HepG2 (cell line): ENCODE data around the gene HSCB. TPM values are rescaled to one million over a fixed set of nuclear protein-coding genes. Genes with fewer than 3 reads are reported as not detected.

Experiments
- CENPX ChIP-seq: sonication (generic); formaldehyde crosslinking; IDR thresholded peaks from 2 replicates; pipeline ENCODE4 v1.9.0; 2021; ENCODE audit warnings: mild to moderate bottlenecking, missing genetic modification reagents, moderate library complexity
- DNMT3B ChIP-seq: conservative IDR thresholded peaks from 2 replicates; pipeline ENCODE4 v1.6.1; 2016; ENCODE audit warnings: missing biosample characterization, control low read depth
- ELF1 ChIP-seq: sonication (generic); formaldehyde crosslinking; IDR thresholded peaks from 2 replicates; pipeline ENCODE4 v1.4.0; 2020; ENCODE audit warnings: missing genetic modification reagents
- ELF3 ChIP-seq: IDR thresholded peaks from 2 replicates; pipeline ENCODE4 v1.6.1; 2016; ENCODE audit warnings: missing genetic modification reagents, missing compliant biosample characterization
- HOXD1 ChIP-seq: sonication (generic); formaldehyde crosslinking; IDR thresholded peaks from 2 replicates; pipeline ENCODE4 v1.5.0; 2020; ENCODE audit warnings: missing genetic modification reagents
- IRX3 ChIP-seq: sonication (generic); formaldehyde crosslinking; IDR thresholded peaks from 2 replicates; pipeline ENCODE4 v1.8.1; 2023; ENCODE audit warnings: mild to moderate bottlenecking, low read depth, missing genetic modification reagents, borderline replicate concordance
- ISL2 ChIP-seq: sonication (generic); formaldehyde crosslinking; IDR thresholded peaks from 2 replicates; pipeline ENCODE4 v1.5.0; 2020; ENCODE audit warnings: missing genetic modification reagents
- JUN ChIP-seq: sonication (generic); formaldehyde crosslinking; IDR thresholded peaks from 2 replicates; pipeline ENCODE4 v1.4.0; 2020; ENCODE audit warnings: mild to moderate bottlenecking, missing genetic modification reagents
- MTF2 ChIP-seq: sonication (generic); formaldehyde crosslinking; IDR thresholded peaks from 2 replicates; pipeline ENCODE4 v1.5.0; 2020; ENCODE audit warnings: missing genetic modification reagents, borderline replicate concordance
- MXD3 ChIP-seq: IDR thresholded peaks from 2 replicates; pipeline ENCODE4 v1.6.1; 2016; ENCODE audit warnings: mild to moderate bottlenecking, missing biosample characterization, missing genetic modification reagents
- MZF1 ChIP-seq: sonication (generic); formaldehyde crosslinking; IDR thresholded peaks from 2 replicates; pipeline ENCODE4 v1.8.1; 2023; ENCODE audit warnings: mild to moderate bottlenecking, missing genetic modification reagents, borderline replicate concordance
- SIN3B ChIP-seq: fragments of 150-350 bp; IDR thresholded peaks from 2 replicates; pipeline ENCODE4 v1.6.1; 2014; ENCODE audit warnings: low read length
- ZBTB33 ChIP-seq: sonication (generic); formaldehyde crosslinking; IDR thresholded peaks from 2 replicates; pipeline ENCODE4 v1.4.0; 2020; ENCODE audit warnings: missing genetic modification reagents
- ZFY ChIP-seq: sonication (generic); formaldehyde crosslinking; IDR thresholded peaks from 2 replicates; pipeline ENCODE4 v1.4.0; 2020; ENCODE audit warnings: missing genetic modification reagents
- ZNF225 ChIP-seq: sonication (generic); formaldehyde crosslinking; IDR thresholded peaks from 2 replicates; pipeline ENCODE4 v1.4.0; 2020; ENCODE audit warnings: mild to moderate bottlenecking, missing genetic modification reagents
- ZNF251 ChIP-seq: sonication (generic); formaldehyde crosslinking; IDR thresholded peaks from 2 replicates; pipeline ENCODE4 v1.9.0; 2021; ENCODE audit warnings: mild to moderate bottlenecking, missing genetic modification reagents
- ZNF543 ChIP-seq: sonication (generic); formaldehyde crosslinking; IDR thresholded peaks from 2 replicates; pipeline ENCODE4 v1.4.0; 2020; ENCODE audit warnings: mild to moderate bottlenecking, missing genetic modification reagents
- ZNF788 ChIP-seq: sonication (generic); formaldehyde crosslinking; IDR thresholded peaks from 2 replicates; pipeline ENCODE4 v1.5.0; 2020; ENCODE audit warnings: mild to moderate bottlenecking, missing genetic modification reagents, borderline replicate concordance
- polyA plus RNA-seq, 8 experiments: library from polyadenylated mRNA; depleted of rRNA in 3 of 8; stranded (reverse) in 7 of 8; unstranded in 1 of 8; fragments of >200 nt; fragmentation: Illumina TruSeq in 4 of 8; extraction: Trizol in 4 of 8; gene quantifications; 2 replicates each; pipeline versions ENCODE4 v1.2.1 to v1.2.3, GENCODE V29; 2011 to 2016; ENCODE audit warnings: low read depth in 4 of 8, missing spikeins in 1 of 8, mixed read lengths in 1 of 8; ENCODE audit not compliant: insufficient read depth in 1 of 8
- total RNA-seq, 5 experiments: library from RNA; depleted of rRNA; stranded (reverse); fragments of >200 nt; fragmentation: Illumina TruSeq; extraction: Trizol; gene quantifications; 2 replicates each; pipeline ENCODE4 v1.2.3, GENCODE V29; 2016; ENCODE audit warnings: low read depth in 1 of 5
- TF ChIP-seq, protein P1 (sequence below): sonication (generic); formaldehyde crosslinking; IDR thresholded peaks from 2 replicates; pipeline ENCODE4 v1.5.1; 2020; ENCODE audit warnings: missing genetic modification reagents, mild to moderate bottlenecking, borderline replicate concordance
- TF ChIP-seq, protein P2 (sequence below): IDR thresholded peaks from 2 replicates; pipeline ENCODE4 v1.6.1; 2018; ENCODE audit warnings: missing genetic modification reagents
- TF ChIP-seq, protein P3 (sequence below), 2 experiments: sonication (generic) in 1 of 2; formaldehyde crosslinking in 1 of 2; IDR thresholded peaks; 2 replicates each; pipeline versions ENCODE4 v1.4.0 to v1.6.1; 2018 to 2020; ENCODE audit warnings: missing genetic modification reagents in 2 of 2, borderline replicate concordance in 1 of 2, low read depth in 1 of 2, mild to moderate bottlenecking in 1 of 2, missing biosample characterization in 1 of 2

The HSCB gene
- total and polyA plus RNA-seq, 2 of the 13 experiments (the other 11 are each of a cell fraction or from before 2014, with no cell fraction given) = 15.4 to 20.9 TPM

- peak; percentile 78; the same call in 1 of the 2 replicates for TF ChIP-seq IRX3 (CRISPR knock-in tag)
- TF ChIP-seq ISL2 (CRISPR knock-in tag) = 0 out of 2 replicates have a peak, but pooled peaks have one; percentile 56
- TF ChIP-seq ZNF251 (CRISPR knock-in tag) = no peak
- TF ChIP-seq, protein P1, sequence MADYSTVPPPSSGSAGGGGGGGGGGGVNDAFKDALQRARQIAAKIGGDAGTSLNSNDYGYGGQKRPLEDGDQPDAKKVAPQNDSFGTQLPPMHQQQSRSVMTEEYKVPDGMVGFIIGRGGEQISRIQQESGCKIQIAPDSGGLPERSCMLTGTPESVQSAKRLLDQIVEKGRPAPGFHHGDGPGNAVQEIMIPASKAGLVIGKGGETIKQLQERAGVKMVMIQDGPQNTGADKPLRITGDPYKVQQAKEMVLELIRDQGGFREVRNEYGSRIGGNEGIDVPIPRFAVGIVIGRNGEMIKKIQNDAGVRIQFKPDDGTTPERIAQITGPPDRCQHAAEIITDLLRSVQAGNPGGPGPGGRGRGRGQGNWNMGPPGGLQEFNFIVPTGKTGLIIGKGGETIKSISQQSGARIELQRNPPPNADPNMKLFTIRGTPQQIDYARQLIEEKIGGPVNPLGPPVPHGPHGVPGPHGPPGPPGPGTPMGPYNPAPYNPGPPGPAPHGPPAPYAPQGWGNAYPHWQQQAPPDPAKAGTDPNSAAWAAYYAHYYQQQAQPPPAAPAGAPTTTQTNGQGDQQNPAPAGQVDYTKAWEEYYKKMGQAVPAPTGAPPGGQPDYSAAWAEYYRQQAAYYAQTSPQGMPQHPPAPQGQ = no peak
- TF ChIP-seq MTF2 (CRISPR knock-in tag) = no peak
- peak; percentile 96 for TF ChIP-seq ZFY (CRISPR knock-in tag)
- TF ChIP-seq ZNF543 (CRISPR knock-in tag) = peak; percentile 67; the same call in 1 of the 2 replicates
- TF ChIP-seq HOXD1 (CRISPR knock-in tag) = peak; percentile 89
- peak; percentile 71; the same call in 1 of the 2 replicates for TF ChIP-seq MXD3
- TF ChIP-seq, protein P2, sequence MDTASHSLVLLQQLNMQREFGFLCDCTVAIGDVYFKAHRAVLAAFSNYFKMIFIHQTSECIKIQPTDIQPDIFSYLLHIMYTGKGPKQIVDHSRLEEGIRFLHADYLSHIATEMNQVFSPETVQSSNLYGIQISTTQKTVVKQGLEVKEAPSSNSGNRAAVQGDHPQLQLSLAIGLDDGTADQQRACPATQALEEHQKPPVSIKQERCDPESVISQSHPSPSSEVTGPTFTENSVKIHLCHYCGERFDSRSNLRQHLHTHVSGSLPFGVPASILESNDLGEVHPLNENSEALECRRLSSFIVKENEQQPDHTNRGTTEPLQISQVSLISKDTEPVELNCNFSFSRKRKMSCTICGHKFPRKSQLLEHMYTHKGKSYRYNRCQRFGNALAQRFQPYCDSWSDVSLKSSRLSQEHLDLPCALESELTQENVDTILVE = peak; percentile 33; the same call in 1 of the 2 replicates
- TF ChIP-seq CENPX (CRISPR knock-in tag) = no peak
- TF ChIP-seq ZNF225 = peak; percentile 68; the same call in 1 of the 2 replicates
- no peak; the same call in 1 of the 2 replicates for TF ChIP-seq JUN (CRISPR knock-in tag)
- peak; percentile 98 for TF ChIP-seq ELF1 (CRISPR knock-in tag)
- TF ChIP-seq MZF1 = no peak
- peak; percentile 68 for TF ChIP-seq ELF3 (CRISPR knock-in tag)
- peak; percentile 84; the same call in 1 of the 2 replicates for TF ChIP-seq ZNF788 (CRISPR knock-in tag)
- TF ChIP-seq ZBTB33 = no peak
- TF ChIP-seq, protein P3, sequence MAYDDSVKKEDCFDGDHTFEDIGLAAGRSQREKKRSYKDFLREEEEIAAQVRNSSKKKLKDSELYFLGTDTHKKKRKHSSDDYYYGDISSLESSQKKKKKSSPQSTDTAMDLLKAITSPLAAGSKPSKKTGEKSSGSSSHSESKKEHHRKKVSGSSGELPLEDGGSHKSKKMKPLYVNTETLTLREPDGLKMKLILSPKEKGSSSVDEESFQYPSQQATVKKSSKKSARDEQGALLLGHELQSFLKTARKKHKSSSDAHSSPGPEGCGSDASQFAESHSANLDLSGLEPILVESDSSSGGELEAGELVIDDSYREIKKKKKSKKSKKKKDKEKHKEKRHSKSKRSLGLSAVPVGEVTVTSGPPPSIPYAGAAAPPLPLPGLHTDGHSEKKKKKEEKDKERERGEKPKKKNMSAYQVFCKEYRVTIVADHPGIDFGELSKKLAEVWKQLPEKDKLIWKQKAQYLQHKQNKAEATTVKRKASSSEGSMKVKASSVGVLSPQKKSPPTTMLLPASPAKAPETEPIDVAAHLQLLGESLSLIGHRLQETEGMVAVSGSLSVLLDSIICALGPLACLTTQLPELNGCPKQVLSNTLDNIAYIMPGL (CRISPR knock-in tag; IDR thresholded peaks at IDR 0.05; ENCODE audit: borderline replicate concordance in 1 of 2, low read depth in 1 of 2) = peak; percentile 70 to 83; a peak in 3 of 4 replicates
- TF ChIP-seq DNMT3B = no peak
- no peak for TF ChIP-seq SIN3B
Observed at GRCh38 chr22:28772633-28773460, 31.0 kb downstream of the HSCB start, which contains the start of gene CCDC117 (continued).
